K562 (cell line): ENCODE results near the gene ZSWIM3. TPM values are rescaled to one million over a fixed set of nuclear protein-coding genes. Genes with fewer than 3 reads are reported as not detected.

Source experiments
- BDP1 ChIP-seq: IDR thresholded peaks from 3 replicates; pipeline ENCODE4 v1.6.1; 2011; ENCODE audit not compliant: insufficient read length, insufficient read depth
- CCNT2 ChIP-seq: IDR thresholded peaks from 2 replicates; pipeline ENCODE4 v1.6.1; 2011; ENCODE audit warnings: borderline replicate concordance, low read depth, mild to moderate bottlenecking, moderate library complexity, mixed read lengths, low read length; ENCODE audit not compliant: insufficient read length; ENCODE audit errors: extremely low read depth
- CXXC5 ChIP-seq: fragments of 250-450 bp; sonication (Bioruptor Pico); IDR thresholded peaks from 2 replicates; pipeline ENCODE4 v1.8.0; 2022; ENCODE audit warnings: inconsistent platforms, mild to moderate bottlenecking, moderate library complexity
- ELF2 ChIP-seq: fragments of 250-450 bp; sonication (Bioruptor Pico); IDR thresholded peaks from 2 replicates; pipeline ENCODE4 v1.5.0; 2021; ENCODE audit warnings: mild to moderate bottlenecking
- FOS ChIP-seq: IDR thresholded peaks from 3 replicates; pipeline ENCODE4 v1.6.1; 2011; ENCODE audit not compliant: insufficient read length; ENCODE audit errors: extremely low read depth
- MED1 ChIP-seq: sonication (generic); formaldehyde crosslinking; IDR thresholded peaks from 2 replicates; pipeline ENCODE4 v1.8.1; 2023; ENCODE audit warnings: missing genetic modification reagents, borderline replicate concordance
- MTA2 ChIP-seq: fragments of 450-650 bp; IDR thresholded peaks from 2 replicates; pipeline ENCODE4 v1.6.1; 2016; ENCODE audit warnings: low read depth
- MTA3 ChIP-seq: fragments of 450-650 bp; formaldehyde crosslinking; IDR thresholded peaks from 2 replicates; pipeline ENCODE4 v1.6.1; 2017; ENCODE audit warnings: mild to moderate bottlenecking, borderline replicate concordance
- POLR2A ChIP-seq: fragments of 450-650 bp; conservative IDR thresholded peaks from 2 replicates; pipeline ENCODE4 v1.6.1; 2016
- POLR2H ChIP-seq: IDR thresholded peaks from 2 replicates; pipeline ENCODE4 v1.6.1; 2016; ENCODE audit warnings: missing genetic modification characterization, low read depth, mild to moderate bottlenecking, control low read depth, missing compliant biosample characterization, moderate library complexity
- ZBTB7A ChIP-seq: IDR thresholded peaks from 2 replicates; pipeline ENCODE4 v1.6.1; 2011; ENCODE audit warnings: low read depth, mild to moderate bottlenecking, low read length, moderate library complexity, borderline replicate concordance; ENCODE audit not compliant: control insufficient read depth
- polyA plus RNA-seq, 8 experiments: library from polyadenylated mRNA; depleted of rRNA in 4 of 8; stranded (reverse) in 5 of 8; unstranded in 3 of 8; fragments of >200 nt; fragmentation: Nextera tagmentation in 2 of 8; fragmentation: Illumina TruSeq in 1 of 8; extraction: Ambion mirVana in 2 of 8; extraction: Trizol in 1 of 8; gene quantifications; 2 replicates each; pipeline versions ENCODE4 v1.2.1 to v1.2.3, GENCODE V29; 2011 to 2014; ENCODE audit warnings: inconsistent platforms in 1 of 8, missing spikeins in 1 of 8
- total RNA-seq, 7 experiments: library from RNA; depleted of rRNA in 6 of 7; stranded (reverse); fragments of >200 nt in 6 of 7; fragmentation: Illumina TruSeq in 2 of 7; extraction: Trizol in 2 of 7; gene quantifications; 2 replicates each; pipeline versions ENCODE4 v1.2.1 to v1.2.3, GENCODE V29; 2011 to 2021; ENCODE audit warnings: low replicate concordance in 1 of 7
- TF ChIP-seq, protein P1 (sequence below): sonication (generic); formaldehyde crosslinking; IDR thresholded peaks from 2 replicates; pipeline ENCODE4 v1.8.0; 2022; ENCODE audit warnings: mild to moderate bottlenecking, missing genetic modification reagents
- TF ChIP-seq, protein P2 (sequence below), 2 experiments: fragments of 450-650 bp in 1 of 2; sonication (generic) in 1 of 2; formaldehyde crosslinking in 1 of 2; IDR thresholded peaks; 2 replicates each; pipeline versions ENCODE4 v1.7.1 to v1.9.0; 2016 to 2022; ENCODE audit warnings: inconsistent platforms in 1 of 2, mild to moderate bottlenecking in 1 of 2, missing genetic modification reagents in 1 of 2
- TF ChIP-seq, protein P3 (sequence below): fragments of 250-450 bp; sonication (Bioruptor Pico); IDR thresholded peaks from 2 replicates; pipeline ENCODE4 v1.9.0; 2021; ENCODE audit warnings: mild to moderate bottlenecking
- TF ChIP-seq, protein P4 (sequence below): fragments of 250-450 bp; sonication (Bioruptor Pico); IDR thresholded peaks from 2 replicates; pipeline ENCODE4 v1.4.0; 2020

Gene ZSWIM3
- total and polyA plus RNA-seq, 9 of the 15 experiments (the other 6 are each of a cell fraction or from before 2014, with no cell fraction given), result 1.7 to 4.3 (median 2.9) TPM

DNA sequence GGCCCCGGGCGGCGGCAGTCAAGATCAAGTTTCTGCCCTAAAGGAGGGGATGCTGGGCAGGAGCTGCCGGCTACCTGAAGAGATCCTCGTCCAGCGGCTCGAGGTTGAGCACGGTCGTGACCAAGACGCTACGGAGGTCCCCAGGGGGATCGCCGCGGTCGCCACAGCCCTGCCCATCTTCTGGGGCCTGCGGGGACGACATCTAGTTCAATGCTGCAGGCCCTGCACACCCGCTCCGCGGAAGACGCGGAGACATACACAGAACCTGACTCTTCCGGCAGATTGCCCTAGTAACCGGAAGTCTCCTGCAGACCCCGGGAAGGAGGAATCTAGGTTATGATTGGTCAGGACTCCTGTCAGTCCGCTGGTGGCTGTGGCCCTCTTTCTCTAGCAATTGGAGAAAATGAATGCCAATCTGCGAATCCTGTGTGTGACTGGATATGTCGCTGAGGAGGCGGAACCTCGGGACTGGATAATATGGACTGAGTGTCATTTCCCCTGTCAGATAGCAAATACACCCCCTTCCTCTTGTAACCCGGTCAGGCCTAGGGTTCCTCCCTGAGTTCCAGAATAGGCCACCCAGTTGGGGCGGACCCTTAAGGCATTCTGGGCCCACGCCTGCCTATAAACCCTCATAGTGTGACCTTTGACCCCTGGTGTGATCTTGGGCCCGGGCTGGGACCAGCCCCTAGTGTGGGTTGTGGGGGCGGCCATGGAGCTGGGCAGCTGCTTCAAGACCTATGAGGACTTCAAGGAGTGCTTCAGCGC is at the start of gene ZSWIM3, which contains the start of gene ACOT8 (continued):
- TF ChIP-seq, protein P1, sequence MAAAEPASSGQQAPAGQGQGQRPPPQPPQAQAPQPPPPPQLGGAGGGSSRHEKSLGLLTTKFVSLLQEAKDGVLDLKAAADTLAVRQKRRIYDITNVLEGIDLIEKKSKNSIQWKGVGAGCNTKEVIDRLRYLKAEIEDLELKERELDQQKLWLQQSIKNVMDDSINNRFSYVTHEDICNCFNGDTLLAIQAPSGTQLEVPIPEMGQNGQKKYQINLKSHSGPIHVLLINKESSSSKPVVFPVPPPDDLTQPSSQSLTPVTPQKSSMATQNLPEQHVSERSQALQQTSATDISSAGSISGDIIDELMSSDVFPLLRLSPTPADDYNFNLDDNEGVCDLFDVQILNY (CRISPR knock-in tag), result no peak
- TF ChIP-seq MTA2, result peak; percentile 59
- TF ChIP-seq POLR2A, result peak; percentile 84
- peak; percentile 60 for TF ChIP-seq ELF2 (CRISPR knock-in tag)
- peak; percentile 35; the same call in 1 of the 2 replicates for TF ChIP-seq ZBTB7A
- peak; percentile 88; the same call in 1 of the 2 replicates for TF ChIP-seq MTA3
- TF ChIP-seq, protein P2, sequence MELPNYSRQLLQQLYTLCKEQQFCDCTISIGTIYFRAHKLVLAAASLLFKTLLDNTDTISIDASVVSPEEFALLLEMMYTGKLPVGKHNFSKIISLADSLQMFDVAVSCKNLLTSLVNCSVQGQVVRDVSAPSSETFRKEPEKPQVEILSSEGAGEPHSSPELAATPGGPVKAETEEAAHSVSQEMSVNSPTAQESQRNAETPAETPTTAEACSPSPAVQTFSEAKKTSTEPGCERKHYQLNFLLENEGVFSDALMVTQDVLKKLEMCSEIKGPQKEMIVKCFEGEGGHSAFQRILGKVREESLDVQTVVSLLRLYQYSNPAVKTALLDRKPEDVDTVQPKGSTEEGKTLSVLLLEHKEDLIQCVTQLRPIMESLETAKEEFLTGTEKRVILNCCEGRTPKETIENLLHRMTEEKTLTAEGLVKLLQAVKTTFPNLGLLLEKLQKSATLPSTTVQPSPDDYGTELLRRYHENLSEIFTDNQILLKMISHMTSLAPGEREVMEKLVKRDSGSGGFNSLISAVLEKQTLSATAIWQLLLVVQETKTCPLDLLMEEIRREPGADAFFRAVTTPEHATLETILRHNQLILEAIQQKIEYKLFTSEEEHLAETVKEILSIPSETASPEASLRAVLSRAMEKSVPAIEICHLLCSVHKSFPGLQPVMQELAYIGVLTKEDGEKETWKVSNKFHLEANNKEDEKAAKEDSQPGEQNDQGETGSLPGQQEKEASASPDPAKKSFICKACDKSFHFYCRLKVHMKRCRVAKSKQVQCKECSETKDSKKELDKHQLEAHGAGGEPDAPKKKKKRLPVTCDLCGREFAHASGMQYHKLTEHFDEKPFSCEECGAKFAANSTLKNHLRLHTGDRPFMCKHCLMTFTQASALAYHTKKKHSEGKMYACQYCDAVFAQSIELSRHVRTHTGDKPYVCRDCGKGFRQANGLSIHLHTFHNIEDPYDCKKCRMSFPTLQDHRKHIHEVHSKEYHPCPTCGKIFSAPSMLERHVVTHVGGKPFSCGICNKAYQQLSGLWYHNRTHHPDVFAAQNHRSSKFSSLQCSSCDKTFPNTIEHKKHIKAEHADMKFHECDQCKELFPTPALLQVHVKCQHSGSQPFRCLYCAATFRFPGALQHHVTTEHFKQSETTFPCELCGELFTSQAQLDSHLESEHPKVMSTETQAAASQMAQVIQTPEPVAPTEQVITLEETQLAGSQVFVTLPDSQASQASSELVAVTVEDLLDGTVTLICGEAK (IDR thresholded peaks at IDR 0.05), result peak; percentile 98
- TF ChIP-seq, protein P2 (CRISPR knock-in tag; IDR thresholded peaks at IDR 0.05), result no peak
- TF ChIP-seq, protein P3, sequence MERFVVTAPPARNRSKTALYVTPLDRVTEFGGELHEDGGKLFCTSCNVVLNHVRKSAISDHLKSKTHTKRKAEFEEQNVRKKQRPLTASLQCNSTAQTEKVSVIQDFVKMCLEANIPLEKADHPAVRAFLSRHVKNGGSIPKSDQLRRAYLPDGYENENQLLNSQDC (CRISPR knock-in tag), result no peak
- peak; percentile 34; the same call in 1 of the 2 replicates for TF ChIP-seq CXXC5 (CRISPR knock-in tag)
- peak; percentile 88 for TF ChIP-seq POLR2H (tag)
- TF ChIP-seq CCNT2, result no peak
- TF ChIP-seq FOS, result peak; percentile 100
- TF ChIP-seq, protein P4, sequence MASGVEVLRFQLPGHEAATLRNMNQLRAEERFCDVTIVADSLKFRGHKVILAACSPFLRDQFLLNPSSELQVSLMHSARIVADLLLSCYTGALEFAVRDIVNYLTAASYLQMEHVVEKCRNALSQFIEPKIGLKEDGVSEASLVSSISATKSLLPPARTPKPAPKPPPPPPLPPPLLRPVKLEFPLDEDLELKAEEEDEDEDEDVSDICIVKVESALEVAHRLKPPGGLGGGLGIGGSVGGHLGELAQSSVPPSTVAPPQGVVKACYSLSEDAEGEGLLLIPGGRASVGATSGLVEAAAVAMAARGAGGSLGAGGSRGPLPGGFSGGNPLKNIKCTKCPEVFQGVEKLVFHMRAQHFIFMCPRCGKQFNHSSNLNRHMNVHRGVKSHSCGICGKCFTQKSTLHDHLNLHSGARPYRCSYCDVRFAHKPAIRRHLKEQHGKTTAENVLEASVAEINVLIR, result peak; percentile 36; the same call in 1 of the 2 replicates
- no peak for TF ChIP-seq MED1
- TF ChIP-seq BDP1, result no peak
